Hematopoietic multipotent progenitor cell (in vitro differentiated cells): ENCODE results near the gene CACNA2D3. TPM values are rescaled to one million over a fixed set of nuclear protein-coding genes. Genes with fewer than 3 reads are reported as not detected.
"Not testable (repeated sequence)": the region's sequence is repeated elsewhere in the genome, so short reads cannot be mapped to it uniquely, and the experiment has no call there.

Experiments used
- DNase-seq, 3 donors: peaks; one replicate each; pipeline ENCODE4 v3.0.0-alpha.2; 2011 to 2015; ENCODE audit warnings: low read depth in 2 of 3, low spot score in 2 of 3
- total RNA-seq: library from RNA; depleted of rRNA; stranded (reverse); fragments of >200 nt; gene quantifications from one replicate; pipeline ENCODE4 v1.2.3, GENCODE V29; 2012

Gene CACNA2D3
- total RNA-seq, 1 donor: under 0.01 TPM

GRCh38 chr3:54965746-54966145 is 843.4 kb downstream of the CACNA2D3 start:
- DNase-seq: no peak

GRCh38 chr3:54966979-54967378 is 844.6 kb downstream of the CACNA2D3 start:
- no peak for DNase-seq

GRCh38 chr3:54967731-54968161 is 845.4 kb downstream of the CACNA2D3 start:
- DNase-seq: no peak

GRCh38 chr3:54968546-54969172 is 846.3 kb downstream of the CACNA2D3 start:
- no peak for DNase-seq

GRCh38 chr3:54969652-54970051 is 847.3 kb downstream of the CACNA2D3 start:
- DNase-seq: no peak

GRCh38 chr3:54970895-54971294 is 848.5 kb downstream of the CACNA2D3 start:
- DNase-seq: no peak

GRCh38 chr3:54977439-54977838 is 855.1 kb downstream of the CACNA2D3 start:
- no peak for DNase-seq

- DNase-seq: not testable (repeated sequence)
Measured at GRCh38 chr3:54977946-54978345, 855.6 kb downstream of the CACNA2D3 start.

GRCh38 chr3:54982807-54983206 is 860.5 kb downstream of the CACNA2D3 start:
- DNase-seq: no peak

GRCh38 chr3:54983266-54984099 is 861.1 kb downstream of the CACNA2D3 start:
- no peak for DNase-seq

- DNase-seq: no peak
Measured at GRCh38 chr3:54985856-54986255, 863.5 kb downstream of the CACNA2D3 start.

- no peak for DNase-seq
Measured at GRCh38 chr3:54986294-54986693, 863.9 kb downstream of the CACNA2D3 start.

GRCh38 chr3:54987719-54988118 is 865.4 kb downstream of the CACNA2D3 start:
- DNase-seq: no peak

GRCh38 chr3:54988302-54988837 is 866.0 kb downstream of the CACNA2D3 start:
- no peak for DNase-seq

- DNase-seq: no peak
Measured at GRCh38 chr3:54988838-54989630, 866.7 kb downstream of the CACNA2D3 start.

GRCh38 chr3:54994111-54994513 is 871.8 kb downstream of the CACNA2D3 start:
- no peak for DNase-seq

- no peak for DNase-seq
Measured at GRCh38 chr3:54999159-54999558, 876.8 kb downstream of the CACNA2D3 start.

GRCh38 chr3:54999811-55000210 is 877.5 kb downstream of the CACNA2D3 start:
- DNase-seq: no peak

GRCh38 chr3:55000546-55000945 is 878.2 kb downstream of the CACNA2D3 start:
- no peak for DNase-seq

- DNase-seq: no peak
Measured at GRCh38 chr3:55000953-55001352, 878.6 kb downstream of the CACNA2D3 start.

GRCh38 chr3:55002416-55002930 is 880.1 kb downstream of the CACNA2D3 start:
- no peak for DNase-seq
